ENCODE results near the gene NUP107.

DNA sequence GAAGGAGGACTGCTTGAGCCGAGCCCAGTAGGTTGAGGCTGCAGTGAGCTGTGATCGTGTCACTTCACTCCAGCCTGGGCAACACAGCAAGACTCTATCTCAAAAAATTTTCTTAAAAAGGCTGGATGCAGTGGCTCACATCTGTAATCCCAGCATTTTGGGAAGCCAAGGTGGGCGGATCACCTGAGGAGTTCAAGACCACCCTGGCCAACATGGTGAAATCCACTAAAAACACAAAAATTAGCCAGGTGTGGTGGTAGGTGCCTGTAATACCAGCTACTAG is 104.1 kb downstream of the NUP107 start:
- TF ChIP-seq, protein P1, sequence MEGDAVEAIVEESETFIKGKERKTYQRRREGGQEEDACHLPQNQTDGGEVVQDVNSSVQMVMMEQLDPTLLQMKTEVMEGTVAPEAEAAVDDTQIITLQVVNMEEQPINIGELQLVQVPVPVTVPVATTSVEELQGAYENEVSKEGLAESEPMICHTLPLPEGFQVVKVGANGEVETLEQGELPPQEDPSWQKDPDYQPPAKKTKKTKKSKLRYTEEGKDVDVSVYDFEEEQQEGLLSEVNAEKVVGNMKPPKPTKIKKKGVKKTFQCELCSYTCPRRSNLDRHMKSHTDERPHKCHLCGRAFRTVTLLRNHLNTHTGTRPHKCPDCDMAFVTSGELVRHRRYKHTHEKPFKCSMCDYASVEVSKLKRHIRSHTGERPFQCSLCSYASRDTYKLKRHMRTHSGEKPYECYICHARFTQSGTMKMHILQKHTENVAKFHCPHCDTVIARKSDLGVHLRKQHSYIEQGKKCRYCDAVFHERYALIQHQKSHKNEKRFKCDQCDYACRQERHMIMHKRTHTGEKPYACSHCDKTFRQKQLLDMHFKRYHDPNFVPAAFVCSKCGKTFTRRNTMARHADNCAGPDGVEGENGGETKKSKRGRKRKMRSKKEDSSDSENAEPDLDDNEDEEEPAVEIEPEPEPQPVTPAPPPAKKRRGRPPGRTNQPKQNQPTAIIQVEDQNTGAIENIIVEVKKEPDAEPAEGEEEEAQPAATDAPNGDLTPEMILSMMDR (IDR thresholded peaks at IDR 0.05): no peak
- no peak for TF ChIP-seq EP300 (IDR thresholded peaks at IDR 0.05)

Data from ovary (tissue), 3 donors.